Stimulated activated CD8-positive, alpha-beta memory T cell treated with anti-CD3 and anti-CD28 coated beads, Interleukin-12 subunit alpha, Interleukin-12 subunit beta, amount 100 ng/mL, for 4 hours (primary cell): ENCODE results near the gene FIBP.
"Not testable (repeated sequence)": the region's sequence is repeated elsewhere in the genome, so short reads cannot be mapped to it uniquely, and the experiment has no call there.

Source experiments
- DNase-seq: peaks from one replicate; pipeline ENCODE4 v3.0.0-alpha.2; 2020; ENCODE audit warnings: low read depth

The FIBP gene

GRCh38 chr11:65915101-65915820 lies 27.0 kb upstream of the FIBP start:
- DNase-seq, result no peak

GRCh38 chr11:65912845-65913244 lies 24.6 kb upstream of the FIBP start:
- no peak for DNase-seq

GRCh38 chr11:65911682-65912568 lies 23.7 kb upstream of the FIBP start:
- DNase-seq, result no peak

GRCh38 chr11:65907878-65908277 lies 19.6 kb upstream of the FIBP start:
- DNase-seq, result no peak

GRCh38 chr11:65906602-65907001 lies 18.3 kb upstream of the FIBP start:
- no peak for DNase-seq

- DNase-seq, result no peak
These were observed 15.4 kb upstream of the FIBP start for GRCh38 chr11:65903715-65904114.

- DNase-seq, result no peak
These were observed 14.8 kb upstream of the FIBP start for GRCh38 chr11:65903068-65903481.

- DNase-seq, result no peak
These were observed 12.6 kb upstream of the FIBP start for GRCh38 chr11:65900899-65901180.

GRCh38 chr11:65900125-65900898 lies 12.0 kb upstream of the FIBP start, which contains the start of gene FOSL1:
Gene FOSL1, minus strand, starts transcription at chr11:65900388. Its CDS starts 49 bp downstream, at chr11:65900339.
- DNase-seq, result peak; percentile 91

- peak; percentile 67 for DNase-seq
These were observed 11.3 kb upstream of the FIBP start for GRCh38 chr11:65899356-65900124.

- DNase-seq, result no peak
These were observed 10.5 kb upstream of the FIBP start for GRCh38 chr11:65898656-65899355.

- DNase-seq, result no peak
These were observed 8.8 kb upstream of the FIBP start for GRCh38 chr11:65897020-65897471.

- no peak for DNase-seq
These were observed 8.0 kb upstream of the FIBP start for GRCh38 chr11:65896034-65896999.

GRCh38 chr11:65895482-65895981 lies 7.3 kb upstream of the FIBP start:
- DNase-seq, result no peak

GRCh38 chr11:65894034-65894591 lies 5.8 kb upstream of the FIBP start:
- no peak for DNase-seq

- DNase-seq, result no peak
These were observed 4.5 kb upstream of the FIBP start for GRCh38 chr11:65892661-65893317.

- not testable (repeated sequence) for DNase-seq
These were observed 3.9 kb upstream of the FIBP start for GRCh38 chr11:65892137-65892540.

GRCh38 chr11:65891219-65892136 lies 3.2 kb upstream of the FIBP start:
- no peak for DNase-seq
